IPS-18a (cell line): Measurements from ENCODE around the gene SFTA2.

Experiments
- H3K27ac ChIP-seq: one replicate; pipeline ENCODE4 v1.5.1; 2013; ENCODE audit warnings: low read length
- H3K27me3 ChIP-seq: one replicate; pipeline ENCODE4 v1.6.1; 2013; ENCODE audit warnings: mild to moderate bottlenecking, low read length; ENCODE audit not compliant: control insufficient read depth, insufficient read depth
- H3K36me3 ChIP-seq: one replicate; pipeline ENCODE4 v1.6.1; 2013; ENCODE audit warnings: low read depth, low read length; ENCODE audit not compliant: control insufficient read depth
- H3K4me1 ChIP-seq: one replicate; pipeline ENCODE4 v1.6.1; 2013; ENCODE audit warnings: low read depth, low read length; ENCODE audit not compliant: control insufficient read depth
- H3K4me3 ChIP-seq: one replicate; pipeline ENCODE4 v1.5.1; 2013; ENCODE audit warnings: low read length
- H3K9ac ChIP-seq: one replicate; pipeline ENCODE4 v1.6.1; 2013; ENCODE audit warnings: mild to moderate bottlenecking, low read length, moderate library complexity
- H3K9me3 ChIP-seq: one replicate; pipeline ENCODE4 v1.6.1; 2013; ENCODE audit warnings: low read depth, low read length; ENCODE audit not compliant: control insufficient read depth

SFTA2 gene

DNA sequence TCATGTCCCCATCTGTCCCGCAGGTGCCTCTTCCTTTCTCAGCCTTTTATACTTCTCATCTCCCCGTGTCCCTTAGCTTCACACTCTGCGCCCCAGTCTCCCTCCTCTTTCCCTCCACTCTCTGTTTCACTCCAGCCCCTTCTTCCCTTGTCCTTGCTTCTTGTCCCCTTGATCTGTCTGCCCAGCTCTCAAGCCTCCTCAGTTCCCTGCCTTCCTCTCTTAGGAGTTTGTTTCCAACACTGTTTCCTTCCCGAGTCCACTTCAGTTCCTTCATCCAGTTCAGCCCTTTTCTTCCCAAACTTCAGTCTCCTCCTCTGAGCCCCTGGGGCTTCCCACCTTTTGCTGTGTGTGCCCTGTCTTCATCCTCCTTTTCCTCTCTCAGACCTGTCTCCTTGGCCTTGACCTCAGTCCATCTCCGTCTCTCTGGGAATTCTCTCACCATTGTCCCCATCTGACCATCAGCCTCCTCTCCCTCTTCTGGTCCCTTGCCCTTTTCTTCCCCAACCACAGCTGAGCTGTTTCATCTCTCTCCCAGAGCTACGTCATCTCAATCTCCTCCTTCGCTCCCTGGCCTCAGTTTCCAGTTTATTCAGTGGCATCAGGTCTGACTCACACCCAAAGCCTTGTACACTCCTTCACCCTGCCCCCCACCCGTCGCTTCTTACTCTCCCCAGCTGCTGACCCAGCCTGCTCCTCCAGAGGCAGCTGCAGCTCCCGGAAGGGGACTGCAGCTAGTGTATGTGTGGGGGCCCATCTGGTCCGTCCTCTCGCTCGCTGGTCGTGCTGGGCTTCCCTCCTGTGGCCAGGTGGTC is 50.4 kb downstream of the SFTA2 start:
- H3K36me3 ChIP-seq: no peaks in the 10 kb centered on the region
- H3K27me3 ChIP-seq: no peaks in the 10 kb centered on the region
- H3K4me1 ChIP-seq: peaks cover 65% of the 10 kb centered on the region
- H3K9ac ChIP-seq: peak overlapping the region; percentile 74
- H3K9me3 ChIP-seq: no peaks in the 10 kb centered on the region
- H3K27ac ChIP-seq: peak overlapping the region; percentile 83
- H3K4me3 ChIP-seq: peak overlapping the region; percentile 89
